Hematopoietic multipotent progenitor cell treated with erythropoietin and hydrocortisone succinate and interleukin-3 and kit ligand, for 17 days (in vitro differentiated cells): Measurements from ENCODE around the gene ID3.
"Not testable (repeated sequence)": the region's sequence is repeated elsewhere in the genome, so short reads cannot be mapped to it uniquely, and the experiment has no call there.

ENCODE experiments used
- DNase-seq: peaks from one replicate; pipeline ENCODE4 v3.0.0-alpha.2; 2015; ENCODE audit warnings: low spot score

ID3 gene

GRCh38 chr1:23546897-23547584, 12.3 kb downstream of the ID3 start:
- DNase-seq, result no peak

GRCh38 chr1:23545851-23546250, 13.4 kb downstream of the ID3 start:
- no peak for DNase-seq

- peak; percentile 80 for DNase-seq
Observed at GRCh38 chr1:23544444-23545389, 14.6 kb downstream of the ID3 start.

GRCh38 chr1:23543707-23544443, 15.4 kb downstream of the ID3 start:
- DNase-seq, result no peak

- DNase-seq, result not testable (repeated sequence)
Observed at GRCh38 chr1:23542940-23543339, 16.4 kb downstream of the ID3 start.

- peak; percentile 98 for DNase-seq
Observed at GRCh38 chr1:23539698-23540266, 19.5 kb downstream of the ID3 start.

GRCh38 chr1:23537296-23537973, 21.9 kb downstream of the ID3 start:
- peak; percentile 65 for DNase-seq

- DNase-seq, result no peak
Observed at GRCh38 chr1:23533246-23534023, 25.9 kb downstream of the ID3 start.

GRCh38 chr1:23531562-23532094, 27.7 kb downstream of the ID3 start:
- no peak for DNase-seq

GRCh38 chr1:23530747-23531561, 28.3 kb downstream of the ID3 start, which contains the start of gene E2F2:
Gene E2F2, minus strand, starts transcription at chr1:23531233. Its CDS starts 440 bp downstream, at chr1:23530793.
- DNase-seq, result peak; percentile 91

GRCh38 chr1:23530087-23530746, 29.1 kb downstream of the ID3 start:
- DNase-seq, result peak; percentile 66

- DNase-seq, result peak; percentile 84
Observed at GRCh38 chr1:23529146-23530086, 29.9 kb downstream of the ID3 start.

- peak; percentile 99 for DNase-seq
Observed at GRCh38 chr1:23528250-23528978, 30.9 kb downstream of the ID3 start.

- DNase-seq, result no peak
Observed at GRCh38 chr1:23527900-23528249, 31.4 kb downstream of the ID3 start.

- peak; percentile 69 for DNase-seq
Observed at GRCh38 chr1:23527366-23527765, 31.9 kb downstream of the ID3 start.

- peak; percentile 70 for DNase-seq
Observed at GRCh38 chr1:23526329-23527041, 32.8 kb downstream of the ID3 start.
